ENCODE data around the gene CCT6A. TPM values are rescaled to one million over a fixed set of nuclear protein-coding genes. Genes with fewer than 3 reads are reported as not detected.

CCT6A gene
- total and polyA plus RNA-seq, 9 of the 15 experiments (the other 6 are each of a cell fraction or from before 2014, with no cell fraction given): 244 to 708 (median 387) TPM

DNA sequence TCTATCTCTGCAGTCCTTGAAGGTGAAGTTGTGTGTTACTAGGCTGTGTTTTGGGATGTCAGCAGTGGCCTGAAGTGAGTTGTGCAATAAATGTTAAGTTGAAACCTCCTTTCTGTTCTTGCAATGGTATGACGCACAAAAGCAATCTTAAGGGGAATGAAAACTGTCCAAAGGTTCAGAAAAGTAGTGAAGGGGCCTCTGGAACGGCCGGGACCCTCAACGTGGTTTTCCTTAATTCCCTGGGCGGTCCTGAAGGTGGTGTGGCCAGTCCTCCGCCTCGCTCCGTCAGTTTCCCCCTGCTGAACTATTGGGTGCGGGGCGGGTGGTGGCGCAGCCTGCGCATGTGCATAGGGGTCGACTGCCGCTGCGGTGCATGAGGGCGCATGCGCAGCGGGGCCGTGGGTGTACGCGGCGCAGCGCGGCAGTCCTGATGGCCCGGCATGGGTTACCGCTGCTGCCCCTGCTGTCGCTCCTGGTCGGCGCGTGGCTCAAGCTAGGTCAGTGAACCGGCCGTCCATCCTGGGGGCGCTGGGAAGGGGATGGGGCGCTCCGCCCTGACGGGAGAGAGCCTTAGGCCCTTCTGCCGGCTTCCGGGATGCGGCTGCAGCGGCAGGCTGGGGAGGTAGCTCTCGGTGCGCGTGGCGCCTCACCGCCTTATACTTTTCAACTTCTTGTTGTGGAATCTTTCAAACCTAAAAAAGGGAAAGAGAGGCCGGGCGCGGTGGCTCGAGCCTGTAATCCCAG lies 12.5 kb downstream of the CCT6A start, which contains the start of gene SUMF2 (continued):
- no peak for TF ChIP-seq IRF2 (CRISPR knock-in tag; IDR thresholded peaks at IDR 0.05)
- TF ChIP-seq, protein P1, sequence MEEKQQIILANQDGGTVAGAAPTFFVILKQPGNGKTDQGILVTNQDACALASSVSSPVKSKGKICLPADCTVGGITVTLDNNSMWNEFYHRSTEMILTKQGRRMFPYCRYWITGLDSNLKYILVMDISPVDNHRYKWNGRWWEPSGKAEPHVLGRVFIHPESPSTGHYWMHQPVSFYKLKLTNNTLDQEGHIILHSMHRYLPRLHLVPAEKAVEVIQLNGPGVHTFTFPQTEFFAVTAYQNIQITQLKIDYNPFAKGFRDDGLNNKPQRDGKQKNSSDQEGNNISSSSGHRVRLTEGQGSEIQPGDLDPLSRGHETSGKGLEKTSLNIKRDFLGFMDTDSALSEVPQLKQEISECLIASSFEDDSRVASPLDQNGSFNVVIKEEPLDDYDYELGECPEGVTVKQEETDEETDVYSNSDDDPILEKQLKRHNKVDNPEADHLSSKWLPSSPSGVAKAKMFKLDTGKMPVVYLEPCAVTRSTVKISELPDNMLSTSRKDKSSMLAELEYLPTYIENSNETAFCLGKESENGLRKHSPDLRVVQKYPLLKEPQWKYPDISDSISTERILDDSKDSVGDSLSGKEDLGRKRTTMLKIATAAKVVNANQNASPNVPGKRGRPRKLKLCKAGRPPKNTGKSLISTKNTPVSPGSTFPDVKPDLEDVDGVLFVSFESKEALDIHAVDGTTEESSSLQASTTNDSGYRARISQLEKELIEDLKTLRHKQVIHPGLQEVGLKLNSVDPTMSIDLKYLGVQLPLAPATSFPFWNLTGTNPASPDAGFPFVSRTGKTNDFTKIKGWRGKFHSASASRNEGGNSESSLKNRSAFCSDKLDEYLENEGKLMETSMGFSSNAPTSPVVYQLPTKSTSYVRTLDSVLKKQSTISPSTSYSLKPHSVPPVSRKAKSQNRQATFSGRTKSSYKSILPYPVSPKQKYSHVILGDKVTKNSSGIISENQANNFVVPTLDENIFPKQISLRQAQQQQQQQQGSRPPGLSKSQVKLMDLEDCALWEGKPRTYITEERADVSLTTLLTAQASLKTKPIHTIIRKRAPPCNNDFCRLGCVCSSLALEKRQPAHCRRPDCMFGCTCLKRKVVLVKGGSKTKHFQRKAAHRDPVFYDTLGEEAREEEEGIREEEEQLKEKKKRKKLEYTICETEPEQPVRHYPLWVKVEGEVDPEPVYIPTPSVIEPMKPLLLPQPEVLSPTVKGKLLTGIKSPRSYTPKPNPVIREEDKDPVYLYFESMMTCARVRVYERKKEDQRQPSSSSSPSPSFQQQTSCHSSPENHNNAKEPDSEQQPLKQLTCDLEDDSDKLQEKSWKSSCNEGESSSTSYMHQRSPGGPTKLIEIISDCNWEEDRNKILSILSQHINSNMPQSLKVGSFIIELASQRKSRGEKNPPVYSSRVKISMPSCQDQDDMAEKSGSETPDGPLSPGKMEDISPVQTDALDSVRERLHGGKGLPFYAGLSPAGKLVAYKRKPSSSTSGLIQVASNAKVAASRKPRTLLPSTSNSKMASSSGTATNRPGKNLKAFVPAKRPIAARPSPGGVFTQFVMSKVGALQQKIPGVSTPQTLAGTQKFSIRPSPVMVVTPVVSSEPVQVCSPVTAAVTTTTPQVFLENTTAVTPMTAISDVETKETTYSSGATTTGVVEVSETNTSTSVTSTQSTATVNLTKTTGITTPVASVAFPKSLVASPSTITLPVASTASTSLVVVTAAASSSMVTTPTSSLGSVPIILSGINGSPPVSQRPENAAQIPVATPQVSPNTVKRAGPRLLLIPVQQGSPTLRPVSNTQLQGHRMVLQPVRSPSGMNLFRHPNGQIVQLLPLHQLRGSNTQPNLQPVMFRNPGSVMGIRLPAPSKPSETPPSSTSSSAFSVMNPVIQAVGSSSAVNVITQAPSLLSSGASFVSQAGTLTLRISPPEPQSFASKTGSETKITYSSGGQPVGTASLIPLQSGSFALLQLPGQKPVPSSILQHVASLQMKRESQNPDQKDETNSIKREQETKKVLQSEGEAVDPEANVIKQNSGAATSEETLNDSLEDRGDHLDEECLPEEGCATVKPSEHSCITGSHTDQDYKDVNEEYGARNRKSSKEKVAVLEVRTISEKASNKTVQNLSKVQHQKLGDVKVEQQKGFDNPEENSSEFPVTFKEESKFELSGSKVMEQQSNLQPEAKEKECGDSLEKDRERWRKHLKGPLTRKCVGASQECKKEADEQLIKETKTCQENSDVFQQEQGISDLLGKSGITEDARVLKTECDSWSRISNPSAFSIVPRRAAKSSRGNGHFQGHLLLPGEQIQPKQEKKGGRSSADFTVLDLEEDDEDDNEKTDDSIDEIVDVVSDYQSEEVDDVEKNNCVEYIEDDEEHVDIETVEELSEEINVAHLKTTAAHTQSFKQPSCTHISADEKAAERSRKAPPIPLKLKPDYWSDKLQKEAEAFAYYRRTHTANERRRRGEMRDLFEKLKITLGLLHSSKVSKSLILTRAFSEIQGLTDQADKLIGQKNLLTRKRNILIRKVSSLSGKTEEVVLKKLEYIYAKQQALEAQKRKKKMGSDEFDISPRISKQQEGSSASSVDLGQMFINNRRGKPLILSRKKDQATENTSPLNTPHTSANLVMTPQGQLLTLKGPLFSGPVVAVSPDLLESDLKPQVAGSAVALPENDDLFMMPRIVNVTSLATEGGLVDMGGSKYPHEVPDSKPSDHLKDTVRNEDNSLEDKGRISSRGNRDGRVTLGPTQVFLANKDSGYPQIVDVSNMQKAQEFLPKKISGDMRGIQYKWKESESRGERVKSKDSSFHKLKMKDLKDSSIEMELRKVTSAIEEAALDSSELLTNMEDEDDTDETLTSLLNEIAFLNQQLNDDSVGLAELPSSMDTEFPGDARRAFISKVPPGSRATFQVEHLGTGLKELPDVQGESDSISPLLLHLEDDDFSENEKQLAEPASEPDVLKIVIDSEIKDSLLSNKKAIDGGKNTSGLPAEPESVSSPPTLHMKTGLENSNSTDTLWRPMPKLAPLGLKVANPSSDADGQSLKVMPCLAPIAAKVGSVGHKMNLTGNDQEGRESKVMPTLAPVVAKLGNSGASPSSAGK (IDR thresholded peaks at IDR 0.05): peak; percentile 41
- no peak for TF ChIP-seq PURB (CRISPR knock-in tag; IDR thresholded peaks at IDR 0.05; ENCODE audit: low read depth)
- TF ChIP-seq, protein P2, sequence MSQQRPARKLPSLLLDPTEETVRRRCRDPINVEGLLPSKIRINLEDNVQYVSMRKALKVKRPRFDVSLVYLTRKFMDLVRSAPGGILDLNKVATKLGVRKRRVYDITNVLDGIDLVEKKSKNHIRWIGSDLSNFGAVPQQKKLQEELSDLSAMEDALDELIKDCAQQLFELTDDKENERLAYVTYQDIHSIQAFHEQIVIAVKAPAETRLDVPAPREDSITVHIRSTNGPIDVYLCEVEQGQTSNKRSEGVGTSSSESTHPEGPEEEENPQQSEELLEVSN (IDR thresholded peaks at IDR 0.05; ENCODE audit: borderline replicate concordance in 1 of 2, extremely low read depth in 1 of 2, insufficient read depth in 1 of 2, insufficient read length in 1 of 2, low read depth in 1 of 2, low read length in 1 of 2, poor library complexity in 1 of 2, severe bottlenecking in 1 of 2): peak; percentile 65 to 79
- no peak for TF ChIP-seq CHD2 (IDR thresholded peaks at IDR 0.05; ENCODE audit: low read depth, low read length)
- TF ChIP-seq, protein P3, sequence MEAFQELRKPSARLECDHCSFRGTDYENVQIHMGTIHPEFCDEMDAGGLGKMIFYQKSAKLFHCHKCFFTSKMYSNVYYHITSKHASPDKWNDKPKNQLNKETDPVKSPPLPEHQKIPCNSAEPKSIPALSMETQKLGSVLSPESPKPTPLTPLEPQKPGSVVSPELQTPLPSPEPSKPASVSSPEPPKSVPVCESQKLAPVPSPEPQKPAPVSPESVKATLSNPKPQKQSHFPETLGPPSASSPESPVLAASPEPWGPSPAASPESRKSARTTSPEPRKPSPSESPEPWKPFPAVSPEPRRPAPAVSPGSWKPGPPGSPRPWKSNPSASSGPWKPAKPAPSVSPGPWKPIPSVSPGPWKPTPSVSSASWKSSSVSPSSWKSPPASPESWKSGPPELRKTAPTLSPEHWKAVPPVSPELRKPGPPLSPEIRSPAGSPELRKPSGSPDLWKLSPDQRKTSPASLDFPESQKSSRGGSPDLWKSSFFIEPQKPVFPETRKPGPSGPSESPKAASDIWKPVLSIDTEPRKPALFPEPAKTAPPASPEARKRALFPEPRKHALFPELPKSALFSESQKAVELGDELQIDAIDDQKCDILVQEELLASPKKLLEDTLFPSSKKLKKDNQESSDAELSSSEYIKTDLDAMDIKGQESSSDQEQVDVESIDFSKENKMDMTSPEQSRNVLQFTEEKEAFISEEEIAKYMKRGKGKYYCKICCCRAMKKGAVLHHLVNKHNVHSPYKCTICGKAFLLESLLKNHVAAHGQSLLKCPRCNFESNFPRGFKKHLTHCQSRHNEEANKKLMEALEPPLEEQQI (IDR thresholded peaks at IDR 0.05): no peak
- TF ChIP-seq XRCC4 (IDR thresholded peaks at IDR 0.05; ENCODE audit: extremely low read depth, insufficient read depth, insufficient read length): no peak
- TF ChIP-seq, protein P4, sequence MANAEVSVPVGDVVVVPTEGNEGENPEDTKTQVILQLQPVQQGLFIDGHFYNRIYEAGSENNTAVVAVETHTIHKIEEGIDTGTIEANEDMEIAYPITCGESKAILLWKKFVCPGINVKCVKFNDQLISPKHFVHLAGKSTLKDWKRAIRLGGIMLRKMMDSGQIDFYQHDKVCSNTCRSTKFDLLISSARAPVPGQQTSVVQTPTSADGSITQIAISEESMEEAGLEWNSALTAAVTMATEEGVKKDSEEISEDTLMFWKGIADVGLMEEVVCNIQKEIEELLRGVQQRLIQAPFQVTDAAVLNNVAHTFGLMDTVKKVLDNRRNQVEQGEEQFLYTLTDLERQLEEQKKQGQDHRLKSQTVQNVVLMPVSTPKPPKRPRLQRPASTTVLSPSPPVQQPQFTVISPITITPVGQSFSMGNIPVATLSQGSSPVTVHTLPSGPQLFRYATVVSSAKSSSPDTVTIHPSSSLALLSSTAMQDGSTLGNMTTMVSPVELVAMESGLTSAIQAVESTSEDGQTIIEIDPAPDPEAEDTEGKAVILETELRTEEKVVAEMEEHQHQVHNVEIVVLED (CRISPR knock-in tag; IDR thresholded peaks at IDR 0.05): peak; percentile 65
- 0 out of 2 replicates have a peak, but pooled peaks have one; percentile 24 for TF ChIP-seq SMAD4 (CRISPR knock-in tag; conservative IDR thresholded peaks at IDR 0.05)
